ENCODE measurements around the gene HHATL.

Gene HHATL

DNA sequence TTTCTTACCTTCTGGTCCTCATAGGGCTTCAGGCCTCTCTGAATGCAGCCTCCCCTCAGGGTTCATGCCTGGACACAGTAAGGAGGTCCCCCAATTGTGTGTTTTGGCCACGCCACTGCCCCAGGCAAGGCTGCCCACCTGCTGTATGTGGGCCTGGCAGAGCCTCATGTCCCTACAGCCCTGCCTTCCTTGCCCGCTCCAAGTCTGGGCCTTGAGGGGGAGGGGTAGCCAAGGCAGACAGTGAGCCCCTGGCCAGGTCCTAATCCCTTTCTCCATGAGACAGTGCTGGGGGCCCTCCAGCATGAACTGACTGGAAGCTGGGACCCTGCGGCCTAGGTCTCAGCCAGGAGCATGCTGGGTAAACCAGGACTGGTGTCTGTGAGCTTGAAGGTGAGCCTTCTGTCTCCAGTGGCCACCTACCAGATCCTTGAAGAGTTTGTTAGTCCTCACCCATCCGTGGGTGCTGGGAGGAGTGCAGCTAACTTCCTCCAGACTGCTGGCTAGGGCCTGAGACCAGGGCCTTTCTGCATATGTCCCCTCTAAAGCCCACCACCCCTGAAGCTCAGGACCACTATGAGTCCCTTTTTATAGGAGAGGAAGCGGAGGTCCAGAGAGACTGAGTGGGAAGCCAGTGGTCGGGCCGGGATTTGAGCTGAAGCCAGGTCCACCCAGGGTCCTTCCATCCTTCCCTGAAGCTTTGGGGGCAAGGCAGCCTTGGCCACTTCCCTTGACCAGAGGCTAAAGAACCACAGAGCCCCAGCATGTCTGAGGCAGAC lies 40.4 kb downstream of the HHATL start:
- TF ChIP-seq, protein P1, sequence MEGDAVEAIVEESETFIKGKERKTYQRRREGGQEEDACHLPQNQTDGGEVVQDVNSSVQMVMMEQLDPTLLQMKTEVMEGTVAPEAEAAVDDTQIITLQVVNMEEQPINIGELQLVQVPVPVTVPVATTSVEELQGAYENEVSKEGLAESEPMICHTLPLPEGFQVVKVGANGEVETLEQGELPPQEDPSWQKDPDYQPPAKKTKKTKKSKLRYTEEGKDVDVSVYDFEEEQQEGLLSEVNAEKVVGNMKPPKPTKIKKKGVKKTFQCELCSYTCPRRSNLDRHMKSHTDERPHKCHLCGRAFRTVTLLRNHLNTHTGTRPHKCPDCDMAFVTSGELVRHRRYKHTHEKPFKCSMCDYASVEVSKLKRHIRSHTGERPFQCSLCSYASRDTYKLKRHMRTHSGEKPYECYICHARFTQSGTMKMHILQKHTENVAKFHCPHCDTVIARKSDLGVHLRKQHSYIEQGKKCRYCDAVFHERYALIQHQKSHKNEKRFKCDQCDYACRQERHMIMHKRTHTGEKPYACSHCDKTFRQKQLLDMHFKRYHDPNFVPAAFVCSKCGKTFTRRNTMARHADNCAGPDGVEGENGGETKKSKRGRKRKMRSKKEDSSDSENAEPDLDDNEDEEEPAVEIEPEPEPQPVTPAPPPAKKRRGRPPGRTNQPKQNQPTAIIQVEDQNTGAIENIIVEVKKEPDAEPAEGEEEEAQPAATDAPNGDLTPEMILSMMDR (IDR thresholded peaks at IDR 0.05), result no peak
- H3K27ac ChIP-seq, result no peak overlapping the region
- H3K4me3 ChIP-seq, result no peak overlapping the region
- DNase-seq (ENCODE audit: low spot score), result no peak

GRCh38 chr3:42661593-42662022 lies 41.0 kb downstream of the HHATL start:
- peak; percentile 72 for DNase-seq (ENCODE audit: low spot score)
- TF ChIP-seq, protein P1 (IDR thresholded peaks at IDR 0.05), result no peak
- Histone ChIP-seq H3K4me3 (no peak overlapping the region), H3K27ac (no peak overlapping the region)

- Histone ChIP-seq H3K4me3 (no peak overlapping the region), H3K27ac (peak overlapping the region; percentile 2 to 70)
- TF ChIP-seq, protein P1 (IDR thresholded peaks at IDR 0.05), result no peak
- no peak for DNase-seq (ENCODE audit: low spot score)
Measured at GRCh38 chr3:42660898-42661297, 41.7 kb downstream of the HHATL start.

DNA sequence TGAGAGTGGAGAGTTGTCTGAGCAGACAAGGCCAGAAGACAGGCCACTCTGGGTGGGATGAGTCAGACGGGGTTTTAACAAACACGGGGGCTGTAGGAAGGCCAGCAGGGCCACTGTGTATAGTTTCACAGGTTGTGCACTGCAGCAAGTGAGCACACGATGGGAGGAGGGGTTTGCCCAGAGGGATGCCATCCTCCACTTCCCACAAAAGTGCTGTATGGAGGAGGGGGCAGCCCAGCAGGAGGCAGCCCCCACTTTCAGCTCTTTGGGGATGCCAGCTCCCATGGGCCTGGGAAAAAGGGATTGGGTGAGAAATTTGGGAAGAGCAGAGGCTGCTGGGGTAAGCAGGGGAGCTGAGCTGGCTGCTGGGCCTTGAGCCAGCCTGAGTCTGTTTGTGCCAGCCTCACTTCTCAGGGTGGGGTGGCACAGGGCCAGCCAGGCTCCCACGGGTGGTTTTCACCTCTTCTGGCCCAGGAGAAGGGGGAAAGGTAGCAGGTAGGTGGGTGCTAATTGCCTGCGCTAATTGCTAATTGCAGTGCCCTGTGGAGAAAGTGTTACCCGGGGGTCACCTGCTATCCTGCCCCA lies 42.4 kb downstream of the HHATL start:
- TF ChIP-seq, protein P1 (IDR thresholded peaks at IDR 0.05), result no peak
- no peak overlapping the region for H3K4me3 ChIP-seq
- no peak for DNase-seq (ENCODE audit: low spot score)
- peak overlapping the region; percentile 2 to 70 for H3K27ac ChIP-seq

DNA sequence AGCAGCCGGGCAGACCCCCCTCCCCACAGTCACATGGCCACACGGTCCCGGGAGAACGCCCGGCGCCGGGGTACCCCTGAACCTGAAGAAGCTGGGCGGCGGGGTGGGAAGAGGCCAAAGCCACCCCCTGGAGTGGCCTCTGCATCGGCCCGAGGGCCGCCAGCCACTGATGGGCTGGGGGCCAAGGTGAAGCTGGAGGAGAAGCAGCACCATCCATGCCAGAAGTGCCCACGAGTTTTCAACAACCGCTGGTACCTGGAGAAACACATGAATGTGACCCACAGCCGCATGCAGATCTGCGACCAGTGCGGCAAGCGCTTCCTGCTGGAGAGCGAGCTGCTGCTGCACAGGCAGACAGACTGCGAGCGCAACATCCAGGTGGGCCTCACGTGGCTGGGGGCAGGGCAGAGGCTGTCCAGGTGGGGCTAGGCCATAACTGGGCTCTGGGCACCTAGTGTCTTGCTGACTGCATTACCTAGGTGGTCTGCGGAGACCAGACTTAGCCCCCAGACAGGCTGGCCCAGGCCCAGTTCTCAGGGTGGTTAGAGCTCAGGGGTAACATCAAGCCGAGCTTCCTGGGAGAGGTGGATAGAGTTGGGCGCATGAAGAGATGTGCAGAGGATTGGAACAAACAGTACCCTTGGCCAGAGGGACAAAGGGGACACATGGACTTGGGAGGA lies 43.0 kb downstream of the HHATL start:
- TF ChIP-seq, protein P1 (IDR thresholded peaks at IDR 0.05), result no peak
- DNase-seq (ENCODE audit: low spot score), result no peak
- peak overlapping the region; percentile 2 to 70 for H3K27ac ChIP-seq
- no peak overlapping the region for H3K4me3 ChIP-seq

DNA sequence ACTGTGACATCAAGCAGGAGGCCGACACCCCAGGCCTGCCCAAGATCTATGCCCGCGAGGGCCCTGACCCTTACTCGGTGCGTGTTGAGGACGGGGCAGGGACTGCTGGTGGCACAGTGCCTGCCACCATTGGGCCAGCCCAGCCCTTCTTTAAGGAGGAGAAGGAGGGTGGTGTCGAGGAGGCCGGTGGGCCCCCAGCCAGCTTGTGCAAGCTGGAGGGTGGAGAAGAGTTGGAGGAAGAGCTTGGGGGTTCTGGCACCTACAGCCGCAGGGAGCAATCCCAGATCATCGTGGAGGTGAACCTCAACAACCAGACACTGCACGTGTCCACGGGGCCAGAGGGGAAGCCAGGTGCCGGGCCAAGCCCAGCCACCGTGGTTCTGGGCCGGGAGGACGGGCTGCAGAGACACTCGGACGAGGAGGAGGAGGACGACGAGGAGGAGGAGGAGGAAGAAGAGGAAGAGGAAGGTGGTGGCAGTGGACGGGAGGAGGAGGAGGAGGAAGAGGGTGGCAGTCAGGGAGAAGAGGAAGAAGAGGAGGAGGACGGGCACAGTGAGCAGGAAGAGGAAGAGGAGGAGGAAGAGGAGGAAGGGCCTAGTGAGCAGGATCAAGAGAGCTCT lies 43.7 kb downstream of the HHATL start:
- no peak overlapping the region for H3K4me3 ChIP-seq
- TF ChIP-seq, protein P1 (IDR thresholded peaks at IDR 0.05), result no peak
- H3K27ac ChIP-seq, result peak overlapping the region in 1 of 2 donors; percentile 70
- DNase-seq (ENCODE audit: low spot score), result no peak

Measured in coronary artery (tissue), 2 donors.